CD4-positive, alpha-beta T cell treated with Interleukin-17A for 1 hour (primary cell): ENCODE results near the gene FIBCD1.

Experiments
- DNase-seq: peaks from one replicate; pipeline ENCODE4 v3.0.0-alpha.2; 2020

FIBCD1 gene, protein sequence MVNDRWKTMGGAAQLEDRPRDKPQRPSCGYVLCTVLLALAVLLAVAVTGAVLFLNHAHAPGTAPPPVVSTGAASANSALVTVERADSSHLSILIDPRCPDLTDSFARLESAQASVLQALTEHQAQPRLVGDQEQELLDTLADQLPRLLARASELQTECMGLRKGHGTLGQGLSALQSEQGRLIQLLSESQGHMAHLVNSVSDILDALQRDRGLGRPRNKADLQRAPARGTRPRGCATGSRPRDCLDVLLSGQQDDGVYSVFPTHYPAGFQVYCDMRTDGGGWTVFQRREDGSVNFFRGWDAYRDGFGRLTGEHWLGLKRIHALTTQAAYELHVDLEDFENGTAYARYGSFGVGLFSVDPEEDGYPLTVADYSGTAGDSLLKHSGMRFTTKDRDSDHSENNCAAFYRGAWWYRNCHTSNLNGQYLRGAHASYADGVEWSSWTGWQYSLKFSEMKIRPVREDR

DNA sequence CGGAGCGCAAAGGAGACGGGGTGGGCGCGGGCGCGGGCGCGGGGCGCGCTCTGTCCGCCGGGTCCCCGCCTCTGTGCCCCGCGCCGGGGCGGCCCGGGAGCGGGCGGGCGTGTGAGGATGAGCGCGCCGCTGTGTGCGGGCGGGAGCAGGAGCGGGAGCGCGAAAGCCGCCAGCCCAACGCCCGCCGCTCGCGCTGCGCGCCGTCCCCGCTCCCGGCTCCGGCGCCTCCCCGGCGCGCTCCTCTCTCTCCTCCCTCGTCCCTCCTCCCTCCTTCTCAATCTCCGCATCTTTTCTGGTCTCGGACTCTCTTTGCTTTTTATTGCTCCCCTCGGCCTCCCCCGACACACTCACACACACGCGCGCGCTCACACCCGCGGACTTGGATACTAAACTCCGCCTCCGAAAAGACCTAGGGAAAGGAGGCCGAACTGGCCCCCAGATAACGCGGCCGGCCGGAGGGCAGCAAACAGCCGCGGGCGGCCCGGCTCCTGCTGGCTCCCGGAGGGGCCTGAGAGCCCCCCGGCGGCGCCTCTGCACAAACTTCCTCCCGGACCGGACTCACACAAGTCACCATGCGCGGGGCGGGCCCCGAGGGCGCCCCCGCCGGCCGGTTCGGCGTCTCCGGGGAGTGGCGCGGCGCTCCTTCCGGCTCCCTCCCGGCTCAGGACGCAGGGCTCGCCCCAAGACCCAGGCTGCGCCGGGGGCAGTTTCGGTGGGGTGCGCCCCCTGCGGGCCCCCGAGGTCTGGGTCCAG lies at the start of gene FIBCD1:
TSS of gene FIBCD1 (minus strand) at position 596 of the 753 bp plus-strand sequence. CDS start 640 bp downstream, outside the sequence.
- no peak for DNase-seq

GRCh38 chr9:130988400-130988747 lies 49.3 kb upstream of the FIBCD1 start:
- no peak for DNase-seq

GRCh38 chr9:130987738-130988399 lies 48.8 kb upstream of the FIBCD1 start:
- no peak for DNase-seq

DNA sequence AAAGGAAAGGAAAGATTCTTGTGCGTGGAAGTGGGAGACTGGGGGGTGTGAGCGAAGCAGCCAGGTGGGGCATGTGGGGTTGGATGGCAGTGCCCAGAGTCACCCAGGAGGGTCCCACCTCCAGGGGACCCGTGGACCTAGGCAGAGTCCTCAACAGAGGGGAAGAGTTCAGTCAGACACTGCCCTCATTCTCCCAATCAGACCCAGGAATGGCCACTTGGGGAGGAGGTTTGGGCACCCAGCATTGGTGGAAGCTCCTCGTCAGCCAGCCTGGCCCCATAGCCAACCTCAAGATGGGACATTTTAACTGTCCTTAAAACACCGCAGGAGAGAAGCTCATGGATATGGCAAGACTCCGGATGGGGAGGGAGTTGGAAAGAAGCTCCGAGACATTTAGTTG lies 48.0 kb upstream of the FIBCD1 start:
- no peak for DNase-seq

DNA sequence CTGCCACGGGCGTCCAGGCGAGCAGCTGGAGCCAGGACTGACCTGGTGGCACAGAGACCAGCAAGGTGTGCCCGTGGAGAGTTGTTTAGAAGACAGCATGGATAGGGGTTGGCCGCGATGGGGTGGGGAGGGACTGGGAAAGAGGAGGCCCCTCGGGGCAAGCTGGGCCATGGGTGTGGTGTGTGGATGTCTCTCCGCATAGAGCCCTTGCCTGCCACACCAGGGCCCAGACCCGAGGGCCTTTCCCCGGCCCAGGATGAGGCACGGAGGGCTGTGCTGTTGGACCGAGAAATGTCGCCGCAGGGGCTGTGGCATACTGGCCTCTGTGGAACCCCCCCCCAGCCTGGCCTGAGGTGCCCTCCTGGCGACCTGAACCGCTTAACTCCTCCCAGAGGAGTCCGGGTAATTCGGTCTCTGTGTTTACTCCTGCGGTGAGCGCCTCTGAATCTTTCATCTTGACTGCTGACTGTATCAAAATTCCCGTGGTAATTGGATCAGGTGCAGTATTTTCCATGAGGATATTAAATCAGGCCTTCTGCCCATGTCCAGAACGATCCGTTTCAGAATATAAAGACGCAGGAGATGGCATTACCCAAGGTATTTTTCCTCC lies 47.4 kb upstream of the FIBCD1 start:
- DNase-seq: no peak

DNA sequence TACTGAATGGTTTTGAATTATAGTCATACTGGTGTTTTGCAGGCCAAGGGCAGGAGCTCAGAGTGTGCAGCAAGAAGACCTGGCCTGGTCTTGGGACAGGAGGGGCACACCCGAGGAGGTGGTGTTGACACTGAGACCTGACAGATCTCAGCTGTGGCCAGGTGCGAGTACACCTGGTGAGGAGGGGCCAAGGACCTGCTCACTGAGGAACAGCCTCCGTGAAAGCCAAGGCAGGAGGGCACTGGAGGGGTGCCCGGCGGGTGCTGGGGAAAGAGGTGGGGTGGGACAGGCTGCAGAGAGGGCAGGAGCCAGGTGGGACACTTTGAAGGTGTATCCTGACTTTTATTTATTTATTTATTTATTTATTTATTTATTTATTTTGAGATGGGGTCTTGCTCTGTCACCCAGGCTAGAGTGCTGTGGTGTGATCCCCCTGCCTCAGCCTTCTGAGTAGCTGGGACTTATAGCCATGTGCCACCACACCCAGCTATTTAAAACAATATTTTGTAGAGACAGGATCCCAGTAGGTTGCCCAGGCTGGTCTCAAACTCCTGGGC lies 46.6 kb upstream of the FIBCD1 start:
- DNase-seq: no peak

- no peak for DNase-seq
These were observed 46.0 kb upstream of the FIBCD1 start for GRCh38 chr9:130985029-130985428.

- no peak for DNase-seq
These were observed 45.5 kb upstream of the FIBCD1 start for GRCh38 chr9:130984521-130984920.

DNA sequence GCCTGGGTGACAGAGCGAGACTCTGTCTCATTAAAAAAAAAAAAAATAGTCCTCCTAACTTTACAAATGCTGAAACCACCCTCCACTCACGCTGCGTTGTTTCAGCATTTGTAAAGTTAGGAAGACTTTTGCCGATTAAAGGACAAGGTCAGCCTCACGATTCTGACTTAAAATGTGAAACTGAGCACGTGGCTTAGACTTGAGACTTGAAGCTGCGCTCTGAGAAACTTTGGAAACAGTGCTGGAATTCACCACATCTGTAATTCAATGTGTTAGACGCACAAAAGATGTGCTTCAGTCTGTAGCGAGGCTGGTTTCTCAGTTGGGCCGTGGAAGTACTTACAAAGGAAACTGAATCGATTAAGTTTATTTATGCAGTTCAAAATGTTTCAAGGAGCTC lies 44.9 kb upstream of the FIBCD1 start:
- no peak for DNase-seq

- no peak for DNase-seq
These were observed 44.3 kb upstream of the FIBCD1 start for GRCh38 chr9:130983359-130983670.

- no peak for DNase-seq
These were observed 43.8 kb upstream of the FIBCD1 start for GRCh38 chr9:130982636-130983358.

- no peak for DNase-seq
These were observed 42.7 kb upstream of the FIBCD1 start for GRCh38 chr9:130981756-130982137.

- no peak for DNase-seq
These were observed 42.1 kb upstream of the FIBCD1 start for GRCh38 chr9:130981002-130981755.

DNA sequence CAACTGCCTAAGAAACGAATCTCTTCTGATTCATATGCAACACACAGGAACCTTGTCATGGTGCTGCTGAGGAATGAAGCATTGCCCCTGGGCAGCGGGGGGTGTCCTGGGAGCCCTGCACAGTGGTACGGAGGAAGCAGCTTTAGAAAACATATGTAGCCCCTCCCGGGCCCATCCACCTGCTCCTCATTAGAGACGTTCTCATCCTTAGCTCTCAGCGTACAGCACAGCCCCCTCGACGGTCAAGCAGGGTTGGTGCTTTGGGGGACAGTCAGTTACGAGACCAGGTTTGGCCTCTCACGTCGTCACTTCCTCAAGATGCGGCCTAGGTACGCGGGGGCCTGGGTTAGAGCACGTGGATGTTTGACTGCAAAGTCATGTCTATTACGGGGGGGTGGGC lies 41.5 kb upstream of the FIBCD1 start:
- DNase-seq: no peak

- no peak for DNase-seq
These were observed 40.7 kb upstream of the FIBCD1 start for GRCh38 chr9:130979591-130980385.

DNA sequence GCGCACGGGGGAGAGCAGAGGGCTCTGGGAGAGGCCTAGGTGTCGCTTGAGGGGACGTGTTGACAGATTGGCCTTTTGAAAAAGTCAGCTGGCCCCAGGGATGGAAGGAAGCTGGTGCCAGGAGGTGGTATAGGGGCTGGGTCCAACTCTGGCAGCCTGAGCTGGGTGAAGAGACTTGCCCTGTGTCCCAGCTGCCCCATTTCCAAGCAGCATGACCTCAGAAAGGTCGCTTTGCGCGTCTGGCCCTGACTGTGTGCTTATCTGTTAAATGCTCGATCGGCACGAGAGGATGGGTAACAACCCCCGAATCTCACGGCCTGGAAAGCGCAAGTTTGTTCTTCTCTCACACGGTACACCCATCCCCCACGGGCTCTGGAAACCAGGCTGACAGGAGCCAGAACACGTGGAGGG lies 38.8 kb upstream of the FIBCD1 start:
- no peak for DNase-seq

- DNase-seq: no peak
These were observed 37.1 kb upstream of the FIBCD1 start for GRCh38 chr9:130975932-130976841.

DNA sequence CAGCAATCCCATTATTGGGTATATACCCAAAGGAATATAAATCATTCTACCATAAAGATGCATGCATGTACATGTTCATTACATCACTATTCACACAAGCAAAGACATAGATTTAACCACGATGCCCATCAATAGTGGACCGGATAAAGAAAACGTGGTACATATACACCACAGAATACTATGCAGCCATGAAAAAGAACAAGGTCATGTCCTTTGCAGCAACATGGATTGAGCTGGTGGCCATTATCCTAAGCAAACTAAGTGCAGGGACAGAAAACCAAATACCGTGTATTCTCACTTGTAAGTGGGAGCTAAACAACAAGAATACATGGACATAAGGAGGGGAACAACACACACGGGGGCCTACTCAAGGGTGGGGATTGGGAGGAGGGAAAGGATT lies 36.1 kb upstream of the FIBCD1 start:
- no peak for DNase-seq

DNA sequence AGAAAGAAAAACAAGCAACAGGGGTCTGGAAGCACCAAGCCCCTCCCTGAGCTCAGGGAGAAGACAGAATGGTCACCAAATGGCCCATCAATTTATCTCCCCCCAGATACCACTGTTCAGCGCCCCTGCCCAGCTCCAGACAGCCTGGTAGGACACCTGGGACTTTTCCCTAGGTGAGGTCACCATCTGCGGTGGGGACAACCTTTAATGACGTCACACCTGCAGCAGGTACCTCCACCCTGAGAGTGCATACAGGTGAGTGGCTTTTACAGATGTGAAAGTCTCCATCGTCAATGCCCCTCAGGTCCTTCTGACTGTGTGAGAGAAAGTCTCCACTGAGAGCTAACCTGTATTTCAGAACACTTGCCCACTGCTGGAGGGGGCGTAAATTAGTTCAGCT lies 35.6 kb upstream of the FIBCD1 start:
- no peak for DNase-seq
